HL-60 (cell line): ENCODE results near the gene RNF138.
"Not testable (repeated sequence)": the region's sequence is repeated elsewhere in the genome, so short reads cannot be mapped to it uniquely, and the experiment has no call there.

ENCODE experiments used
- DNase-seq, 2 experiments: peaks; one replicate each; pipeline ENCODE4 v3.0.0-alpha.2; 2010 to 2020; ENCODE audit warnings: low read depth in 1 of 2, low spot score in 1 of 2
- H3K27ac ChIP-seq: fragments of 250-450 bp; sonication (Bioruptor Pico); replicated peaks from 2 replicates; pipeline ENCODE4 v1.5.1; 2020; ENCODE audit warnings: mild to moderate bottlenecking, moderate library complexity
- H3K27me3 ChIP-seq: fragments of 250-450 bp; sonication (Bioruptor Pico); 2 replicates; pipeline ENCODE4 v1.5.1; 2021; ENCODE audit warnings: mild to moderate bottlenecking, moderate library complexity; ENCODE audit not compliant: insufficient read depth, poor library complexity, severe bottlenecking
- H3K4me3 ChIP-seq: replicated peaks from 2 replicates; pipeline ENCODE4 v1.5.1; 2011; ENCODE audit warnings: mild to moderate bottlenecking, control low read depth, low read length; ENCODE audit not compliant: insufficient read depth
- GABPA ChIP-seq: IDR thresholded peaks from 2 replicates; pipeline ENCODE4 v1.6.1; 2012; ENCODE audit warnings: low read depth
- POLR2AphosphoS5 ChIP-seq: IDR thresholded peaks from 2 replicates; pipeline ENCODE4 v1.6.1; 2012; ENCODE audit warnings: low read depth
- SPI1 ChIP-seq: IDR thresholded peaks from 2 replicates; pipeline ENCODE4 v1.6.1; 2012; ENCODE audit warnings: low read depth, mild to moderate bottlenecking, borderline replicate concordance
- TF ChIP-seq, protein P1 (sequence below): IDR thresholded peaks from one replicate; pipeline ENCODE4 v1.5.1; 2011; ENCODE audit warnings: low read length, control low read depth, inconsistent platforms; ENCODE audit not compliant: insufficient read depth
- TF ChIP-seq, protein P2 (sequence below): IDR thresholded peaks from 2 replicates; pipeline ENCODE4 v1.6.1; 2012; ENCODE audit warnings: low read depth; ENCODE audit not compliant: insufficient replicate concordance

RNF138 gene

DNA sequence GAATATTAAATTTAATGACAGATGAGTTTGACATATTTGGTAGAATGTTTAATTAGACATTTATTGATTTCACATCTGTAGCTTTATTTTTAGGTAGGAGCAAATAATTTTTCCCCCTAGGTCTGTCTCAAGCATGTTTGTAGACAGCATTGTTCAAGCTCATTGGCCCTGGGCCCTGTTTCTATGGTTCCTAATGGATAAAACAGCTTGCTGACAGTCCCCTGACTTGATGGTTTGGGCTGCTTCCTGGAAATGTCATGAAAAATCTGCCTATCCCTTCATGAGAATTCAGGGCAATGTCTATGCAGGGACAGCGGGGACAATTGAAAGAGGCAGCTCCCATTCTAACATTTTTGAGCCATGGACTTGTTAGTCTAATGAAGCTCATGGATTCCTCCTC is 83.6 kb downstream of the RNF138 start:
- TF ChIP-seq, protein P1, sequence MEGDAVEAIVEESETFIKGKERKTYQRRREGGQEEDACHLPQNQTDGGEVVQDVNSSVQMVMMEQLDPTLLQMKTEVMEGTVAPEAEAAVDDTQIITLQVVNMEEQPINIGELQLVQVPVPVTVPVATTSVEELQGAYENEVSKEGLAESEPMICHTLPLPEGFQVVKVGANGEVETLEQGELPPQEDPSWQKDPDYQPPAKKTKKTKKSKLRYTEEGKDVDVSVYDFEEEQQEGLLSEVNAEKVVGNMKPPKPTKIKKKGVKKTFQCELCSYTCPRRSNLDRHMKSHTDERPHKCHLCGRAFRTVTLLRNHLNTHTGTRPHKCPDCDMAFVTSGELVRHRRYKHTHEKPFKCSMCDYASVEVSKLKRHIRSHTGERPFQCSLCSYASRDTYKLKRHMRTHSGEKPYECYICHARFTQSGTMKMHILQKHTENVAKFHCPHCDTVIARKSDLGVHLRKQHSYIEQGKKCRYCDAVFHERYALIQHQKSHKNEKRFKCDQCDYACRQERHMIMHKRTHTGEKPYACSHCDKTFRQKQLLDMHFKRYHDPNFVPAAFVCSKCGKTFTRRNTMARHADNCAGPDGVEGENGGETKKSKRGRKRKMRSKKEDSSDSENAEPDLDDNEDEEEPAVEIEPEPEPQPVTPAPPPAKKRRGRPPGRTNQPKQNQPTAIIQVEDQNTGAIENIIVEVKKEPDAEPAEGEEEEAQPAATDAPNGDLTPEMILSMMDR, result no peak
- TF ChIP-seq, protein P2, sequence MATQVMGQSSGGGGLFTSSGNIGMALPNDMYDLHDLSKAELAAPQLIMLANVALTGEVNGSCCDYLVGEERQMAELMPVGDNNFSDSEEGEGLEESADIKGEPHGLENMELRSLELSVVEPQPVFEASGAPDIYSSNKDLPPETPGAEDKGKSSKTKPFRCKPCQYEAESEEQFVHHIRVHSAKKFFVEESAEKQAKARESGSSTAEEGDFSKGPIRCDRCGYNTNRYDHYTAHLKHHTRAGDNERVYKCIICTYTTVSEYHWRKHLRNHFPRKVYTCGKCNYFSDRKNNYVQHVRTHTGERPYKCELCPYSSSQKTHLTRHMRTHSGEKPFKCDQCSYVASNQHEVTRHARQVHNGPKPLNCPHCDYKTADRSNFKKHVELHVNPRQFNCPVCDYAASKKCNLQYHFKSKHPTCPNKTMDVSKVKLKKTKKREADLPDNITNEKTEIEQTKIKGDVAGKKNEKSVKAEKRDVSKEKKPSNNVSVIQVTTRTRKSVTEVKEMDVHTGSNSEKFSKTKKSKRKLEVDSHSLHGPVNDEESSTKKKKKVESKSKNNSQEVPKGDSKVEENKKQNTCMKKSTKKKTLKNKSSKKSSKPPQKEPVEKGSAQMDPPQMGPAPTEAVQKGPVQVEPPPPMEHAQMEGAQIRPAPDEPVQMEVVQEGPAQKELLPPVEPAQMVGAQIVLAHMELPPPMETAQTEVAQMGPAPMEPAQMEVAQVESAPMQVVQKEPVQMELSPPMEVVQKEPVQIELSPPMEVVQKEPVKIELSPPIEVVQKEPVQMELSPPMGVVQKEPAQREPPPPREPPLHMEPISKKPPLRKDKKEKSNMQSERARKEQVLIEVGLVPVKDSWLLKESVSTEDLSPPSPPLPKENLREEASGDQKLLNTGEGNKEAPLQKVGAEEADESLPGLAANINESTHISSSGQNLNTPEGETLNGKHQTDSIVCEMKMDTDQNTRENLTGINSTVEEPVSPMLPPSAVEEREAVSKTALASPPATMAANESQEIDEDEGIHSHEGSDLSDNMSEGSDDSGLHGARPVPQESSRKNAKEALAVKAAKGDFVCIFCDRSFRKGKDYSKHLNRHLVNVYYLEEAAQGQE, result no peak
- TF ChIP-seq SPI1 (no peak), GABPA (no peak), POLR2AphosphoS5 (no peak)
- H3K27me3 ChIP-seq, result no peaks in the 10 kb centered on the region
- no peak overlapping the region for H3K4me3 ChIP-seq
- no peak overlapping the region for H3K27ac ChIP-seq
- no peak for DNase-seq

DNA sequence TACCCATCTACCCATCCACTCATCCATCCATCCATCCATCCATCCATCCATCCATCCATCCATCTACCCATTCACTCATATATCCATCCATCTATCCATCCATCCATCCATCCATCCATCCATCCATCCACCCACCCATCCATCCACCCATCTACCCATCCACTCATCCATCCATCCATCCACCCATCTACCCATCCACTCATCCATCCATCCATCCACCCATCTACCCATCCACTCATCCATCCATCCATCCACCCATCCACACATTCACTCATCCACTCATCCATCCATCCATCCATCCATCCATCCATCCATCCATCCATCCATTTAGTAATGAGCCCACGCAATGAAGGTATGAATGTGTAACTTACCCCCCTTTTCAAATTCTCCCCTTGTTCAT is 85.1 kb downstream of the RNF138 start:
- H3K27ac ChIP-seq, H3K4me3 ChIP-seq, H3K27me3 ChIP-seq, DNase-seq: not testable (repeated sequence)

DNA sequence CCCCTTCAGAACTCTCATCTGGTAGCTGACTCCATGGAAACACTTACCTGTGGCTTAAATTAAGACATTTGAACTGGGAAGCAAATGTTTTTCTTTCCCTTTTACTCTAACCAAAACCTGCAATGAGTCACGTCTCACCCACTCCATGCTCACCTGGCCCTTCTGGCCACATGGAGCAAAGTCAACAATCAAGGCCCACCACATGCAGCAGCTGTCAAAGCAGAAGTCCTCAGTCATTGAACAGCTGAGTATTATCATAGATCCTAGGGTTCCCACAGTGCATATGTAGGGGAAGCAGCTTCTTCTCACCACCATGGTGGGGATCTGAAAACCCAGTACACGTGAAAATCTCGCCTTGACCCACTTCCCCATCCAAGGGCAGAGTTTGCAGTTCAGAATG is 85.9 kb downstream of the RNF138 start:
- no peak overlapping the region for H3K4me3 ChIP-seq

More for the DNA sequence above, 85.9 kb downstream of the RNF138 start:
- H3K27ac ChIP-seq, result no peak overlapping the region
- H3K27me3 ChIP-seq, result no peaks in the 10 kb centered on the region
- TF ChIP-seq, protein P1, result no peak
- DNase-seq, result no peak
